Mesothelial cell of epicardium (in vitro differentiated cells): ENCODE measurements around the gene RBPJL. TPM values are rescaled to one million over a fixed set of nuclear protein-coding genes. Genes with fewer than 3 reads are reported as not detected.

Experiments
- DNase-seq, 2 experiments: peaks; one replicate each; pipeline ENCODE4 v3.0.0; 2021; ENCODE audit warnings: low spot score in 2 of 2; ENCODE audit not compliant: unreplicated experiment in 2 of 2
- H3K27ac Mint-ChIP-seq: 2 replicates; pipeline ENCODE4 v1.8.0; 2021; ENCODE audit warnings: mixed read lengths
- H3K27me3 Mint-ChIP-seq: 2 replicates; pipeline ENCODE4 v1.8.0; 2021; ENCODE audit warnings: low read depth, mixed read lengths
- H3K36me3 Mint-ChIP-seq: 2 replicates; pipeline ENCODE4 v1.8.0; 2021; ENCODE audit warnings: mixed read lengths
- H3K4me1 Mint-ChIP-seq: 2 replicates; pipeline ENCODE4 v1.8.0; 2021; ENCODE audit warnings: mixed read lengths
- H3K4me3 Mint-ChIP-seq: 2 replicates; pipeline ENCODE4 v1.8.0; 2021; ENCODE audit warnings: mild to moderate bottlenecking, moderate library complexity, mixed read lengths
- H3K9me3 Mint-ChIP-seq: 2 replicates; pipeline ENCODE4 v1.8.0; 2021; ENCODE audit warnings: mixed read lengths
- total RNA-seq: library from RNA; stranded (reverse); gene quantifications from 3 replicates; pipeline ENCODE4 v1.2.1, GENCODE V29; 2021
- TF ChIP-seq, protein P1 (sequence below): fragments of 200-600 bp; sonication (generic); IDR thresholded peaks from one replicate; pipeline ENCODE4 v1.5.0; 2021; ENCODE audit warnings: antibody characterized with exemption; ENCODE audit not compliant: unreplicated experiment

The RBPJL gene
- total RNA-seq, 1 donor from 2014 or later, result not detected

DNA sequence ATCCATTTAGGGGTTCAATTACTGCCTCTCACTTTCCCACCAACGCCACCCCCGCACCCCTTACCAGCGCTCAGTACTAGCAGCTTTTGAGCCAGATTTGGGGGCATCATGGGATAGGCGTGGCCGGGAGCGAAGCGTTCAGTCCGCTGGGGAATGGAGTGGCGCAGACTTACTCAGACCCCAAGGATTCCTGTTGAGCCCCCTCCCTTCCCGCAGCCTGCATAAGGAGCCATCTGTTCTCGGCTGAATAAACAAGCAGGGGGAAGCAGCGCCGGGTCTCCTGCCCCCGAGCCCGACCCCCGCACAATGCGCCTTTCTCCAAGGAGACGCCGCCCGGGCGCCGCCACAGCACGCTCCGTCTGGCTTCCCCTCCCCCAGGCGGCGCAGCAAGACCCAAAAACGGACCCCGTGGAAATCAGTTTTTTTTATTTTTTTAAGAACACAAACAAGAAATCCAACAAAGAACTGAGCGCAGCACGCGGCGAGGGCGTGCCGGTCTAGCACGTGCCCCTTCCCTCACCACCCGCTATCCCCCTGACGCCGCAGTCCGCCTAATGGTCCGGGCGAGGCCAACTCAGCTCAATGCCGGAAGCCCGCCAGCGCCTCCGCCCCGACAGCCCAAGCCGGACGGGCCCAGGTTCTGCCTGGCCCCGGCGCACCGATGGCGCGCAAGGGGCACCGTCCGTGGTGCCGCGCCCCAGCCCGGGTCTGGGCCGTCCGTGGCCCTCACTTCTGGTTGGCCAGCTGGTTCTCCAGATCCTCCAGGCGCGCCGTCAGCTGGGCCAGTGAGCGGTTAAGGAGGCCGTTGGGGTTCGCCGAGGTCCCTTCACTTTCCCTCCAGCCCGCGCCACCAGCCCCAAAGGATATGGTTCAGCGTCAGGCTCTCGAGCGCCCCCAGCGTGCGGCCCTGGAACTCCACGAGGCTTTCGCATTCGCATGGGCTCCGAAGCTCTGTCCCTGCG lies 13.3 kb upstream of the RBPJL start:
- Mint-ChIP-seq H3K27me3 (peaks cover 46% of the 10 kb centered on the region), H3K4me1 (no peaks in the 10 kb centered on the region), H3K4me3 (peak overlapping the region; percentile 63), H3K9me3 (no peaks in the 10 kb centered on the region), H3K27ac (peak overlapping the region; percentile 16), H3K36me3 (no peaks in the 10 kb centered on the region)
- TF ChIP-seq, protein P1, sequence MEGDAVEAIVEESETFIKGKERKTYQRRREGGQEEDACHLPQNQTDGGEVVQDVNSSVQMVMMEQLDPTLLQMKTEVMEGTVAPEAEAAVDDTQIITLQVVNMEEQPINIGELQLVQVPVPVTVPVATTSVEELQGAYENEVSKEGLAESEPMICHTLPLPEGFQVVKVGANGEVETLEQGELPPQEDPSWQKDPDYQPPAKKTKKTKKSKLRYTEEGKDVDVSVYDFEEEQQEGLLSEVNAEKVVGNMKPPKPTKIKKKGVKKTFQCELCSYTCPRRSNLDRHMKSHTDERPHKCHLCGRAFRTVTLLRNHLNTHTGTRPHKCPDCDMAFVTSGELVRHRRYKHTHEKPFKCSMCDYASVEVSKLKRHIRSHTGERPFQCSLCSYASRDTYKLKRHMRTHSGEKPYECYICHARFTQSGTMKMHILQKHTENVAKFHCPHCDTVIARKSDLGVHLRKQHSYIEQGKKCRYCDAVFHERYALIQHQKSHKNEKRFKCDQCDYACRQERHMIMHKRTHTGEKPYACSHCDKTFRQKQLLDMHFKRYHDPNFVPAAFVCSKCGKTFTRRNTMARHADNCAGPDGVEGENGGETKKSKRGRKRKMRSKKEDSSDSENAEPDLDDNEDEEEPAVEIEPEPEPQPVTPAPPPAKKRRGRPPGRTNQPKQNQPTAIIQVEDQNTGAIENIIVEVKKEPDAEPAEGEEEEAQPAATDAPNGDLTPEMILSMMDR, result peak; percentile 94
- peak; percentile 66 to 89 for DNase-seq

DNA sequence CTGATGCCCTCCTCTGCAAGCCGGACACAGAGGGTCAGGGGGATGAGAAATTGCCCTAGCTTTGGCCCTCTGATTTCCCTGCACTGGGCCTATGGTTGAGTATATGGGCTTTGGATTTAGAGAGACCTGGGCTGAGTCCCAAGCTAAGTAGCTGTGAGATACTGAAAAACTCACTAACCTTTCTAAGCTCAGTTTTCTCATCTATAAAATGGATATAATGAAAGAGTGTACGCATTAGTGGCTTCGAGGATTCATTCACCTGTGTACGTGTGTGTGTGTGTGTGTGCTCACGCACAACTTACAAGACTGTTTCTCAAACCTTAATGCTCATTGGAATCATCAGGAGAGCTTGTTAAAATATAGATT lies 12.7 kb upstream of the RBPJL start:
- H3K27me3 Mint-ChIP-seq, result peaks cover 39% of the 10 kb centered on the region
- H3K27ac Mint-ChIP-seq, result no peak overlapping the region
- no peaks in the 10 kb centered on the region for H3K9me3 Mint-ChIP-seq
- DNase-seq, result no peak
- H3K4me1 Mint-ChIP-seq, result no peaks in the 10 kb centered on the region
- H3K36me3 Mint-ChIP-seq, result no peaks in the 10 kb centered on the region
- TF ChIP-seq, protein P1, result no peak
- peak overlapping the region; percentile 63 for H3K4me3 Mint-ChIP-seq

DNA sequence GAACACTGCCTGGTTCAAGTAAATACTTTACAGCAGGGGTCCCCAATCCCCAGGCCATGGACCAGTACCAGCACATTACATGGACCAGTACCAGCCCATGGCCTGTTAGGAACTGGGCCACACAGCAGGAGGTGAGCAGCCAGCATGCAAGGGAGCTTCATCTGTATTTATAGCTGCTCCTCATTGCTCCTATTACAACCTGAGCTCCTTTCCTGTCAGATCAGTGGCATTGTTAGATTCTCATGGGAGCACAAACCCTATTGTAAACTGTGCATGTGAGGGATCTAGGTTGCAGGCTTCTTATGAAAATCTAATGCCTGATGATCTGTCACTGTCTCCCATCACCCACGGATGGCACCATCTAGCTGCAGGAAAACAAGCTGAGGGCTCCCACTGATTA lies 12.0 kb upstream of the RBPJL start:
- TF ChIP-seq, protein P1, result no peak
- H3K36me3 Mint-ChIP-seq, result no peaks in the 10 kb centered on the region
- no peaks in the 10 kb centered on the region for H3K4me1 Mint-ChIP-seq
- no peaks in the 10 kb centered on the region for H3K9me3 Mint-ChIP-seq
- H3K4me3 Mint-ChIP-seq, result no peak overlapping the region
- H3K27me3 Mint-ChIP-seq, result peaks cover 36% of the 10 kb centered on the region
- H3K27ac Mint-ChIP-seq, result no peak overlapping the region
- DNase-seq, result no peak

DNA sequence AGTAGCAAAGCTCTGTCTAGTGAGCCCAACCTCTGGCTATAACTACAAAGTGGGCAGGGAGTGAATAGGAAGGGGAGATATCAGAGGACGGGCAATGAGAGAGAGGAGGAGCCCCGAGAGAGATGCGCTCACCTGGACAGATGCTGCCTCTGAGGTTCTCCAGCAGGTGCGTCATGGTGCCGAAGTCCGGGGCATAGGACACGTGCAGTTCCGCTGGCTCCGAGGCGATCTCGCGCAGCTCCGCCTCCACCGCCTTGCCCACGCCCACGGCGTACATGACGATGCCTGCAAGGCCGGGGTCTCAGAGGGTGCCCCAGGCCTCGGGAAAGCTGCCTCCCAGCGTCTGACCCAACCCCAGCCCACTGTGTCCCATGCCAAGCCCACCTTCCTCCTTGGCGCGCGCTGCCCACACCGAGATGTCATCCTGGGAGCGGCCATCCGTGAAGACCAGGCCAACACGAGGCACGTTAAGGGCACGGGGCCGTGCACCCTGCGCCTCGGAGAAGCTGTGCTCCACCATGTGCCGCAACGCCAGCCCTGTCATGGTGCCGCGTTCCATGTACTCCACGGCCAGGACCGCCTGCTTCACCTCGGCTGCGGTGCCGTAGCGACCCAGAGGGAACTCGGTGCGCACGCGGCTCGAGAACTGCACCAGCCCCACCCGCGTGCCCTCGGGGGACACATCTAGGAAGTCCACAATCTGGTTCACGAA lies 8.7 kb upstream of the RBPJL start:
- no peak for DNase-seq
- Mint-ChIP-seq H3K4me1 (peaks cover 1% of the 10 kb centered on the region), H3K27ac (no peak overlapping the region), H3K27me3 (peaks cover 16% of the 10 kb centered on the region), H3K4me3 (no peak overlapping the region), H3K9me3 (no peaks in the 10 kb centered on the region), H3K36me3 (no peaks in the 10 kb centered on the region)
- TF ChIP-seq, protein P1, result no peak

DNA sequence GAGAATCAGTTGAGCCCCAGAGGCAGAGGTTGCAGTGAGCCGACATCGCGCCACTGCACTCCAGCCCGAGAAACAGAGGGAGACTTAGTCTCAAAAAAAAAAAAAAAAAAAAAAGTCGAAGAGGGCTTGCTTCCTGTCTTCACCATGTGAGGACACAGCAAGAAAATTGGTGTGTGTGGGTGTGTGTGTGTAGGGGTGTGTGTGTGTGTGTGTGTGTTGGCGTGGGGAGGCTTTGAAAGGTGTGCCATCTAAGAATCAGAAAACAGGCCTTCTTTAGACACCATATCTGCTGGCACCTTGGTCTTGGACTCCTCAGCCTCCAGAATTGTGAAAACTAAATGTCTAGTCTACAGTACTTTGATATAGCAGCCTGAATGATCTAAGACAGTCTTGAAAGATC lies 6.9 kb upstream of the RBPJL start:
- no peak for DNase-seq
- peaks cover 7% of the 10 kb centered on the region for H3K27me3 Mint-ChIP-seq
- no peaks in the 10 kb centered on the region for H3K9me3 Mint-ChIP-seq
- TF ChIP-seq, protein P1, result no peak
- H3K27ac Mint-ChIP-seq, result no peak overlapping the region
- no peaks in the 10 kb centered on the region for H3K36me3 Mint-ChIP-seq
- H3K4me1 Mint-ChIP-seq, result peaks cover 1% of the 10 kb centered on the region
- no peak overlapping the region for H3K4me3 Mint-ChIP-seq
